SK-N-SH (cell line): ENCODE results near the gene SAMM50. TPM values are rescaled to one million over a fixed set of nuclear protein-coding genes. Genes with fewer than 3 reads are reported as not detected.

Source experiments
- CTCF ChIA-PET: fragments of 300-600, 350-600 bp; formaldehyde crosslinking; extraction: SDS; loops from one replicate; lab custom pipeline; 2021; lab: Yijun Ruan, JAX
- POLR2A ChIA-PET: fragments of 350-600 bp; sonication (Branson Sonifier 250); formaldehyde crosslinking; extraction: SDS; loops from one replicate; lab custom pipeline; 2020; ENCODE audit warnings: antibody characterized with exemption, inconsistent platforms; lab: Yijun Ruan, JAX
- DNase-seq: peaks from one replicate; pipeline ENCODE4 v3.0.0; 2012
- H2AFZ ChIP-seq: fragments of 200-600 bp; sonication (generic); 2 replicates; pipeline ENCODE4 v1.8.1; 2016; ENCODE audit warnings: antibody characterized with exemption, mild to moderate bottlenecking, low read depth
- H3F3A ChIP-seq: fragments of 200-600 bp; sonication (generic); replicated peaks from 2 replicates; pipeline ENCODE3; 2016; ENCODE audit warnings: antibody characterized with exemption, mild to moderate bottlenecking; ENCODE audit not compliant: insufficient read depth
- H3K27ac ChIP-seq, 2 experiments: fragments of 200-500 bp in 1 of 2; fragments of 200-600 bp in 1 of 2; sonication (Bioruptor generic) in 1 of 2; sonication (generic), shearing (Covaris generic) in 1 of 2; 2 replicates each; pipeline versions ENCODE4 v1.5.1 to v1.6.1; 2014 to 2016; ENCODE audit warnings: low read depth in 2 of 2, inconsistent platforms in 1 of 2, low read length in 1 of 2, mild to moderate bottlenecking in 1 of 2, mixed read lengths in 1 of 2
- H3K27me3 ChIP-seq: fragments of 200-600 bp; sonication (generic), shearing (Covaris generic); 2 replicates; pipeline ENCODE4 v1.6.1; 2016; ENCODE audit warnings: mixed run types; ENCODE audit not compliant: insufficient read depth
- H3K36me3 ChIP-seq, 2 experiments: fragments of 200-500 bp in 1 of 2; fragments of 200-600 bp in 1 of 2; sonication (Bioruptor generic) in 1 of 2; sonication (generic) in 1 of 2; replicated peaks in 1 of 2; 2 replicates each; pipeline versions ENCODE3 to v1.5.1; 2014 to 2016; ENCODE audit warnings: low read length in 1 of 2, mild to moderate bottlenecking in 1 of 2; ENCODE audit not compliant: insufficient read depth in 2 of 2, control insufficient read depth in 1 of 2
- H3K4me1 ChIP-seq, 2 experiments: fragments of 200-500 bp in 1 of 2; fragments of 200-600 bp in 1 of 2; sonication (Bioruptor generic) in 1 of 2; sonication (generic), shearing (Covaris generic) in 1 of 2; 2 replicates each; pipeline versions ENCODE4 v1.5.1 to v1.6.1; 2014 to 2016; ENCODE audit warnings: low read depth in 1 of 2, low read length in 1 of 2, mixed run types in 1 of 2; ENCODE audit not compliant: insufficient read depth in 2 of 2, control insufficient read depth in 1 of 2
- H3K4me2 ChIP-seq: fragments of 200-600 bp; sonication (generic), shearing (Covaris generic); 2 replicates; pipeline ENCODE4 v1.6.1; 2017; ENCODE audit warnings: mixed run types
- H3K4me3 ChIP-seq, 2 experiments: fragments of 200-500 bp in 1 of 2; fragments of 200-600 bp in 1 of 2; sonication (Bioruptor generic) in 1 of 2; sonication (generic), shearing (Covaris generic) in 1 of 2; 2 replicates each; pipeline versions ENCODE4 v1.5.1 to v1.8.1; 2014 to 2016; ENCODE audit warnings: low read depth in 2 of 2, inconsistent platforms in 1 of 2, low read length in 1 of 2, mild to moderate bottlenecking in 1 of 2, mixed read lengths in 1 of 2, moderate library complexity in 1 of 2
- H3K79me2 ChIP-seq: fragments of 200-600 bp; sonication (generic); 2 replicates; pipeline ENCODE4 v1.8.1; 2017; ENCODE audit warnings: mild to moderate bottlenecking; ENCODE audit not compliant: insufficient read depth
- H3K9ac ChIP-seq: fragments of 200-600 bp; sonication (generic); 2 replicates; pipeline ENCODE4 v1.6.1; 2017; ENCODE audit warnings: mixed run types
- H3K9me2 ChIP-seq: fragments of 200-600 bp; sonication (generic); 2 replicates; pipeline ENCODE4 v1.6.1; 2017; ENCODE audit warnings: mixed run types
- H3K9me3 ChIP-seq: fragments of 200-600 bp; sonication (generic); 2 replicates; pipeline ENCODE4 v1.6.1; 2017; ENCODE audit warnings: mixed run types, mild to moderate bottlenecking, moderate library complexity
- H4K20me1 ChIP-seq: fragments of 200-600 bp; sonication (generic); 2 replicates; pipeline ENCODE4 v1.6.1; 2017; ENCODE audit warnings: mild to moderate bottlenecking, mixed run types; ENCODE audit not compliant: insufficient read depth
- EZH2phosphoT487 ChIP-seq: fragments of 200-600 bp; sonication (generic); IDR thresholded peaks from 2 replicates; pipeline ENCODE4 v1.6.1; 2017; ENCODE audit warnings: low read depth, mixed run types, mild to moderate bottlenecking, antibody characterized with exemption, moderate library complexity, borderline replicate concordance
- FOSL2 ChIP-seq: IDR thresholded peaks from 2 replicates; pipeline ENCODE4 v1.4.0; 2012; ENCODE audit warnings: low read depth, mild to moderate bottlenecking, moderate library complexity, borderline replicate concordance
- GATA2 ChIP-seq: sonication (generic); formaldehyde crosslinking; IDR thresholded peaks from 2 replicates; pipeline ENCODE4 v1.5.0; 2020; ENCODE audit warnings: mild to moderate bottlenecking, missing genetic modification reagents
- MEF2A ChIP-seq: IDR thresholded peaks from 2 replicates; pipeline ENCODE4 v1.4.0; 2012; ENCODE audit warnings: low read depth, borderline replicate concordance
- NRF1 ChIP-seq: IDR thresholded peaks from 2 replicates; pipeline ENCODE4 v1.6.1; 2012; ENCODE audit warnings: low read depth, mild to moderate bottlenecking, low read length
- RAD21 ChIP-seq: IDR thresholded peaks from 2 replicates; pipeline ENCODE4 v1.6.1; 2012; ENCODE audit warnings: mild to moderate bottlenecking, low read length
- RXRA ChIP-seq: IDR thresholded peaks from 2 replicates; pipeline ENCODE4 v1.4.0; 2012; ENCODE audit warnings: low read depth, mild to moderate bottlenecking, borderline replicate concordance
- SIN3A ChIP-seq: IDR thresholded peaks from 2 replicates; pipeline ENCODE4 v1.6.1; 2012; ENCODE audit warnings: low read depth, mild to moderate bottlenecking, low read length, moderate library complexity, borderline replicate concordance
- SMC3 ChIP-seq: IDR thresholded peaks from 2 replicates; pipeline ENCODE4 v1.6.1; 2012; ENCODE audit warnings: low read depth, low read length, improper control_type of control experiment
- TCF12 ChIP-seq: IDR thresholded peaks from 2 replicates; pipeline ENCODE4 v1.4.0; 2012
- YY1 ChIP-seq: IDR thresholded peaks from 2 replicates; pipeline ENCODE4 v1.4.0; 2012; ENCODE audit warnings: low read depth, mild to moderate bottlenecking
- WGBS: methylation state at CpG from one replicate; pipeline ENCODE4 v1.1.6; 2017; ENCODE audit warnings: low lambda C conversion rate; 5-methylcytosine and 5-hydroxymethylcytosine counted together
- polyA plus RNA-seq, 3 experiments: library from polyadenylated mRNA; depleted of rRNA; stranded (reverse); fragments of >200 nt; gene quantifications; 2 replicates each; pipeline ENCODE4 v1.2.3, GENCODE V29; 2012
- TF ChIP-seq, protein P1 (sequence below): IDR thresholded peaks from 2 replicates; pipeline ENCODE4 v1.4.0; 2012; ENCODE audit warnings: low read depth, borderline replicate concordance
- TF ChIP-seq, protein P2 (sequence below): fragments of 150-350 bp; IDR thresholded peaks from 2 replicates; pipeline ENCODE4 v1.6.1; 2017; ENCODE audit warnings: antibody characterized with exemption, low read length, low read depth, borderline replicate concordance
- TF ChIP-seq, protein P3 (sequence below): IDR thresholded peaks from 2 replicates; pipeline ENCODE4 v1.4.0; 2012; ENCODE audit warnings: low read depth

The SAMM50 gene
- polyA plus RNA-seq, 1 of the 3 experiments (the other 2 are of a cell fraction): 49.6 TPM

DNA sequence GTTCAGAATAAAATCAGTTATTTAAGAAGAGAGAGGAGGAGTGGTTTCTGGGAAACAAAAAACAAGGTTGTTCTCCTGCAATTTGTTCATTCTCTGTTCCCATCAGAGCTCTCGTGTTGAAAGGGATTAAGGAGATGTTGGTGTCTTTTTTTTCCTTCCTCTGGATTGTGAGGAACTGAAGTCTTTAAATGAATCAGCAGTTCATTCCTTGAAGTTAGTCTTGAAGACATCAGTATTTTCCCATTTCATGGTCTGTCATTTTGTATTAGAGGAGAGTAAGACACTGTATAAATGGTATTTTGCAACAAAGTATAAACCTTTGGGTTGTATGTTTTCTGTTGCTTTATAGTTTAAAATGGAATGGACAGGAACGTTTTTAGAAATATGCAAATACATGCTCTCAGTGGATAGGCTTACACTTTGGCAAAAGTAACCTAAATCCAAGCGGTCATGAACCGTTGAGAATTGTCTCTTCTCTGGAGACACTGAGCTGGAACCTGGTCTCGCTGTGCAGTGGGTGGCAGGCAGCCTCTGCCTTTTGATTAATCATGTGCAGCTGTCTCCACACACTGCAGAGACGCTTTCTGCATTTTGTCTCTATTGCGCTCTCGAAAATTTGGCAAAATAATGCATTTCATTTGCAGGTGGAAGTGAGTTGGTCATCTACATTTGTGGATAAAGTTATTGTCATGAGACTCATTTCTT lies 33.0 kb downstream of the SAMM50 start:
- WGBS: 94% methylated on average over 8 of the region's 8 CpGs
- Histone ChIP-seq H3K27ac (no peak overlapping the region), H3K4me1 (peaks cover 0 to 3% of the 10 kb centered on the region in 2 experiments; a peak in 1 of 4 replicates), H3K9ac (no peak overlapping the region), H3F3A (peaks cover 9% of the 10 kb centered on the region), H4K20me1 (peaks cover 4% of the 10 kb centered on the region; the same call in 1 of the 2 replicates), H3K9me2 (no peaks in the 10 kb centered on the region), H3K79me2 (no peaks in the 10 kb centered on the region; the same call in 1 of the 2 replicates), H3K27me3 (no peaks in the 10 kb centered on the region), H3K4me2 (no peak overlapping the region), H3K9me3 (no peaks in the 10 kb centered on the region), H3K4me3 (no peak overlapping the region), H3K36me3 (peaks cover 48 to 77% of the 10 kb centered on the region in 2 experiments), H2AFZ (no peak overlapping the region)
- POLR2A ChIA-PET: no interaction called here
- TF ChIP-seq NRF1 (no peak), RXRA (no peak), TCF12 (no peak), YY1 (no peak), FOSL2 (no peak)
- TF ChIP-seq, protein P1, sequence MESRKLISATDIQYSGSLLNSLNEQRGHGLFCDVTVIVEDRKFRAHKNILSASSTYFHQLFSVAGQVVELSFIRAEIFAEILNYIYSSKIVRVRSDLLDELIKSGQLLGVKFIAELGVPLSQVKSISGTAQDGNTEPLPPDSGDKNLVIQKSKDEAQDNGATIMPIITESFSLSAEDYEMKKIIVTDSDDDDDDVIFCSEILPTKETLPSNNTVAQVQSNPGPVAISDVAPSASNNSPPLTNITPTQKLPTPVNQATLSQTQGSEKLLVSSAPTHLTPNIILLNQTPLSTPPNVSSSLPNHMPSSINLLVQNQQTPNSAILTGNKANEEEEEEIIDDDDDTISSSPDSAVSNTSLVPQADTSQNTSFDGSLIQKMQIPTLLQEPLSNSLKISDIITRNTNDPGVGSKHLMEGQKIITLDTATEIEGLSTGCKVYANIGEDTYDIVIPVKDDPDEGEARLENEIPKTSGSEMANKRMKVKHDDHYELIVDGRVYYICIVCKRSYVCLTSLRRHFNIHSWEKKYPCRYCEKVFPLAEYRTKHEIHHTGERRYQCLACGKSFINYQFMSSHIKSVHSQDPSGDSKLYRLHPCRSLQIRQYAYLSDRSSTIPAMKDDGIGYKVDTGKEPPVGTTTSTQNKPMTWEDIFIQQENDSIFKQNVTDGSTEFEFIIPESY: no peak
- TF ChIP-seq, protein P2, sequence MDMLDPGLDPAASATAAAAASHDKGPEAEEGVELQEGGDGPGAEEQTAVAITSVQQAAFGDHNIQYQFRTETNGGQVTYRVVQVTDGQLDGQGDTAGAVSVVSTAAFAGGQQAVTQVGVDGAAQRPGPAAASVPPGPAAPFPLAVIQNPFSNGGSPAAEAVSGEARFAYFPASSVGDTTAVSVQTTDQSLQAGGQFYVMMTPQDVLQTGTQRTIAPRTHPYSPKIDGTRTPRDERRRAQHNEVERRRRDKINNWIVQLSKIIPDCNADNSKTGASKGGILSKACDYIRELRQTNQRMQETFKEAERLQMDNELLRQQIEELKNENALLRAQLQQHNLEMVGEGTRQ: no peak
- CTCF ChIA-PET: interaction anchor here (0.7 to 8.2 kb wide), 6 partner anchors 86 to 639 kb away, joined by 4 to 234 read pairs (median 6); no protein-coding TSS in a partner anchor
- no peak for DNase-seq

DNA sequence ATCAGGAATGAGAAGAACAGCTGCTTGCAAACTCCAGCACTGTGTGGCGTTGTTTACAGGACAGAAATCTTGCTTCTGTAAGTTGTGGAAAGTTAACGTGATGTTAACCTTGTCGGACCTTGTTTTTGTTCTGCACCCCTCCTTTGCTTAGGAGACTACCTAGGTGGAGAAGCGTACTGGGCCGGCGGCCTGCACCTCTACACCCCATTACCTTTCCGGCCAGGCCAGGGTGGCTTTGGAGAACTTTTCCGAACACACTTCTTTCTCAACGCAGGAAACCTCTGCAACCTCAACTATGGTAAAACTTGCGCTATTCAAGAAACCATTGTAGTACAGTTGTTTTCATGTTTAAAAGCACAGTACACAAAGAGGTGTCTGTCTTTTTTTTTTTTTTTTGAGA lies 33.7 kb downstream of the SAMM50 start:
- DNase-seq: no peak
- Histone ChIP-seq H3K4me2 (no peak overlapping the region), H3K27me3 (no peaks in the 10 kb centered on the region), H3K4me3 (no peak overlapping the region), H3K9me3 (no peaks in the 10 kb centered on the region), H3K36me3 (peaks cover 48 to 77% of the 10 kb centered on the region in 2 experiments), H4K20me1 (peaks cover 4% of the 10 kb centered on the region; the same call in 1 of the 2 replicates), H3K9me2 (no peaks in the 10 kb centered on the region), H3K27ac (no peak overlapping the region), H3K4me1 (peaks cover 0 to 6% of the 10 kb centered on the region in 2 experiments; a peak in 1 of 4 replicates), H3F3A (peaks cover 9% of the 10 kb centered on the region), H3K79me2 (no peaks in the 10 kb centered on the region; the same call in 1 of the 2 replicates), H3K9ac (no peak overlapping the region), H2AFZ (no peak overlapping the region)
- ChIA-PET POLR2A (no interaction called here), CTCF (interaction anchor here (1.5 to 8.2 kb wide), 3 partner anchors 43 to 638 kb away, joined by 3 to 234 read pairs (median 4); no protein-coding TSS in a partner anchor)
- WGBS: 96% methylated on average over 10 of the region's 10 CpGs
- TF ChIP-seq, protein P1: no peak
- no peak for TF ChIP-seq SMC3
- TF ChIP-seq TCF12: no peak
- no peak for TF ChIP-seq RXRA
- TF ChIP-seq GATA2 (CRISPR knock-in tag): no peak
- no peak for TF ChIP-seq EZH2phosphoT487
- TF ChIP-seq SIN3A: no peak
- TF ChIP-seq MEF2A: no peak
- TF ChIP-seq, protein P3, sequence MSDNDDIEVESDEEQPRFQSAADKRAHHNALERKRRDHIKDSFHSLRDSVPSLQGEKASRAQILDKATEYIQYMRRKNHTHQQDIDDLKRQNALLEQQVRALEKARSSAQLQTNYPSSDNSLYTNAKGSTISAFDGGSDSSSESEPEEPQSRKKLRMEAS: no peak
- no peak for TF ChIP-seq RAD21
